ENCODE data around the gene DEFB121. TPM values are rescaled to one million over a fixed set of nuclear protein-coding genes. Genes with fewer than 3 reads are reported as not detected.

DEFB121 gene
- total RNA-seq, 1 donor from 2014 or later: not detected

- no peak for DNase-seq
Measured at GRCh38 chr20:31355981-31356380, 50.0 kb downstream of the DEFB121 start.

Other genes starting within 250 kb of the DEFB121 start
- gene DEFB115, start 148.6 kb downstream of the DEFB121 start, total RNA-seq: not detected in 2 replicates
- not detected in 2 replicates for gene DEFB116, start 97.6 kb downstream of the DEFB121 start, total RNA-seq
- not detected in 2 replicates for gene DEFB118, start 37.6 kb downstream of the DEFB121 start, total RNA-seq
- gene DEFB119, start 15.6 kb downstream of the DEFB121 start, total RNA-seq: not detected in 2 replicates
- not detected in 2 replicates for gene DEFB123, start 34.4 kb upstream of the DEFB121 start, total RNA-seq
- not detected in 2 replicates for gene DEFB124, start 68.9 kb upstream of the DEFB121 start, total RNA-seq
- gene REM1, start 69.1 kb upstream of the DEFB121 start, total RNA-seq: not detected in 2 replicates
- gene HM13, start 108.2 kb upstream of the DEFB121 start, total RNA-seq: 44.9 and 74.1 TPM in 2 replicates
- gene ID1, start 199.1 kb upstream of the DEFB121 start, total RNA-seq: 768 and 1,287 TPM in 2 replicates
- not detected in 2 replicates for gene COX4I2, start 231.7 kb upstream of the DEFB121 start, total RNA-seq

All from dermis blood vessel endothelial cell (primary cell).